Measurements from ENCODE around the gene FAM9A. TPM values are rescaled to one million over a fixed set of nuclear protein-coding genes. Genes with fewer than 3 reads are reported as not detected.

Gene FAM9A
- total and polyA plus RNA-seq, 2 of the 8 experiments (the other 6 are each of a cell fraction or from before 2014, with no cell fraction given) = not detected

DNA sequence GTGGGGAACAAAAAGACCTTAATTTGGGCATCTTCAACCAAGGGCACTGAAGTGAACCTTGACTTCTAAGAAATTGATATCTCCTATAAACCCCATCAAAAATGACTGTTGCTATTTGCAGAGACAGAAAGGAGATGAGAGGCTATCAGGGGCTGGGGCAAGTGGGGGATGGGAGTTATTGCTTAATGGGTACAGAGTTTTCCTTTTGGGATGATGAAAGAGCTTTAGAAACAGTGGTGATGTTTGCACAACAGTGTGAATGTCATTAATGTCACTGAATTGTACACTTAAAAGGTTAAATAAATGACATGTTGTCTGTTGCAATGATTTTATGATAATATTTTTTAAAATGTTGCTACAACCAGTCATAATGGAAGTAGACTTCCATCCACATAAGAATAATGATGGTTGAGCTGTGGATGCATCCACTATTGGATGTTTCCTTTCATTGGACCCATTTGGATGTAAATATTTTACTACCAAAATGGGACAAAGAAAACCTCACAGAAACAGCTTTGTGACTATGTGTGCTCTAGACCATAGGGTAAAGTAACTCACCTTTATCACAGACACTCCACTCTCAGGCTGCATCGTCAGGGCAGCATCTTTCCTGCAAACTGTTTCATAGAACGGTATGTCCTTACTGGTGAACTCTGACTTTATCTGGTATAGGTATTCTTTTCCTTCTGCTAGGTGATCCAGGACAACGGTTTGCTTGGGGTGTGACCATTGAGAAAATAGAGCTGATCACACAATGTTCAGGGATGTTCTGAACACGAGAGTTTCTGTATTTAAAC is 31.6 kb upstream of the FAM9A start (continued):
- TF ChIP-seq, protein P1, sequence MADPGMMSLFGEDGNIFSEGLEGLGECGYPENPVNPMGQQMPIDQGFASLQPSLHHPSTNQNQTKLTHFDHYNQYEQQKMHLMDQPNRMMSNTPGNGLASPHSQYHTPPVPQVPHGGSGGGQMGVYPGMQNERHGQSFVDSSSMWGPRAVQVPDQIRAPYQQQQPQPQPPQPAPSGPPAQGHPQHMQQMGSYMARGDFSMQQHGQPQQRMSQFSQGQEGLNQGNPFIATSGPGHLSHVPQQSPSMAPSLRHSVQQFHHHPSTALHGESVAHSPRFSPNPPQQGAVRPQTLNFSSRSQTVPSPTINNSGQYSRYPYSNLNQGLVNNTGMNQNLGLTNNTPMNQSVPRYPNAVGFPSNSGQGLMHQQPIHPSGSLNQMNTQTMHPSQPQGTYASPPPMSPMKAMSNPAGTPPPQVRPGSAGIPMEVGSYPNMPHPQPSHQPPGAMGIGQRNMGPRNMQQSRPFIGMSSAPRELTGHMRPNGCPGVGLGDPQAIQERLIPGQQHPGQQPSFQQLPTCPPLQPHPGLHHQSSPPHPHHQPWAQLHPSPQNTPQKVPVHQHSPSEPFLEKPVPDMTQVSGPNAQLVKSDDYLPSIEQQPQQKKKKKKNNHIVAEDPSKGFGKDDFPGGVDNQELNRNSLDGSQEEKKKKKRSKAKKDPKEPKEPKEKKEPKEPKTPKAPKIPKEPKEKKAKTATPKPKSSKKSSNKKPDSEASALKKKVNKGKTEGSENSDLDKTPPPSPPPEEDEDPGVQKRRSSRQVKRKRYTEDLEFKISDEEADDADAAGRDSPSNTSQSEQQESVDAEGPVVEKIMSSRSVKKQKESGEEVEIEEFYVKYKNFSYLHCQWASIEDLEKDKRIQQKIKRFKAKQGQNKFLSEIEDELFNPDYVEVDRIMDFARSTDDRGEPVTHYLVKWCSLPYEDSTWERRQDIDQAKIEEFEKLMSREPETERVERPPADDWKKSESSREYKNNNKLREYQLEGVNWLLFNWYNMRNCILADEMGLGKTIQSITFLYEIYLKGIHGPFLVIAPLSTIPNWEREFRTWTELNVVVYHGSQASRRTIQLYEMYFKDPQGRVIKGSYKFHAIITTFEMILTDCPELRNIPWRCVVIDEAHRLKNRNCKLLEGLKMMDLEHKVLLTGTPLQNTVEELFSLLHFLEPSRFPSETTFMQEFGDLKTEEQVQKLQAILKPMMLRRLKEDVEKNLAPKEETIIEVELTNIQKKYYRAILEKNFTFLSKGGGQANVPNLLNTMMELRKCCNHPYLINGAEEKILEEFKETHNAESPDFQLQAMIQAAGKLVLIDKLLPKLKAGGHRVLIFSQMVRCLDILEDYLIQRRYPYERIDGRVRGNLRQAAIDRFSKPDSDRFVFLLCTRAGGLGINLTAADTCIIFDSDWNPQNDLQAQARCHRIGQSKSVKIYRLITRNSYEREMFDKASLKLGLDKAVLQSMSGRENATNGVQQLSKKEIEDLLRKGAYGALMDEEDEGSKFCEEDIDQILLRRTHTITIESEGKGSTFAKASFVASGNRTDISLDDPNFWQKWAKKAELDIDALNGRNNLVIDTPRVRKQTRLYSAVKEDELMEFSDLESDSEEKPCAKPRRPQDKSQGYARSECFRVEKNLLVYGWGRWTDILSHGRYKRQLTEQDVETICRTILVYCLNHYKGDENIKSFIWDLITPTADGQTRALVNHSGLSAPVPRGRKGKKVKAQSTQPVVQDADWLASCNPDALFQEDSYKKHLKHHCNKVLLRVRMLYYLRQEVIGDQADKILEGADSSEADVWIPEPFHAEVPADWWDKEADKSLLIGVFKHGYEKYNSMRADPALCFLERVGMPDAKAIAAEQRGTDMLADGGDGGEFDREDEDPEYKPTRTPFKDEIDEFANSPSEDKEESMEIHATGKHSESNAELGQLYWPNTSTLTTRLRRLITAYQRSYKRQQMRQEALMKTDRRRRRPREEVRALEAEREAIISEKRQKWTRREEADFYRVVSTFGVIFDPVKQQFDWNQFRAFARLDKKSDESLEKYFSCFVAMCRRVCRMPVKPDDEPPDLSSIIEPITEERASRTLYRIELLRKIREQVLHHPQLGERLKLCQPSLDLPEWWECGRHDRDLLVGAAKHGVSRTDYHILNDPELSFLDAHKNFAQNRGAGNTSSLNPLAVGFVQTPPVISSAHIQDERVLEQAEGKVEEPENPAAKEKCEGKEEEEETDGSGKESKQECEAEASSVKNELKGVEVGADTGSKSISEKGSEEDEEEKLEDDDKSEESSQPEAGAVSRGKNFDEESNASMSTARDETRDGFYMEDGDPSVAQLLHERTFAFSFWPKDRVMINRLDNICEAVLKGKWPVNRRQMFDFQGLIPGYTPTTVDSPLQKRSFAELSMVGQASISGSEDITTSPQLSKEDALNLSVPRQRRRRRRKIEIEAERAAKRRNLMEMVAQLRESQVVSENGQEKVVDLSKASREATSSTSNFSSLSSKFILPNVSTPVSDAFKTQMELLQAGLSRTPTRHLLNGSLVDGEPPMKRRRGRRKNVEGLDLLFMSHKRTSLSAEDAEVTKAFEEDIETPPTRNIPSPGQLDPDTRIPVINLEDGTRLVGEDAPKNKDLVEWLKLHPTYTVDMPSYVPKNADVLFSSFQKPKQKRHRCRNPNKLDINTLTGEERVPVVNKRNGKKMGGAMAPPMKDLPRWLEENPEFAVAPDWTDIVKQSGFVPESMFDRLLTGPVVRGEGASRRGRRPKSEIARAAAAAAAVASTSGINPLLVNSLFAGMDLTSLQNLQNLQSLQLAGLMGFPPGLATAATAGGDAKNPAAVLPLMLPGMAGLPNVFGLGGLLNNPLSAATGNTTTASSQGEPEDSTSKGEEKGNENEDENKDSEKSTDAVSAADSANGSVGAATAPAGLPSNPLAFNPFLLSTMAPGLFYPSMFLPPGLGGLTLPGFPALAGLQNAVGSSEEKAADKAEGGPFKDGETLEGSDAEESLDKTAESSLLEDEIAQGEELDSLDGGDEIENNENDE (IDR thresholded peaks at IDR 0.05; ENCODE audit: insufficient replicate concordance, low read length) = no peak
- TF ChIP-seq KDM4A (IDR thresholded peaks at IDR 0.05; ENCODE audit: low read depth, low read length, severe bottlenecking) = no peak
- TF ChIP-seq, protein P2, sequence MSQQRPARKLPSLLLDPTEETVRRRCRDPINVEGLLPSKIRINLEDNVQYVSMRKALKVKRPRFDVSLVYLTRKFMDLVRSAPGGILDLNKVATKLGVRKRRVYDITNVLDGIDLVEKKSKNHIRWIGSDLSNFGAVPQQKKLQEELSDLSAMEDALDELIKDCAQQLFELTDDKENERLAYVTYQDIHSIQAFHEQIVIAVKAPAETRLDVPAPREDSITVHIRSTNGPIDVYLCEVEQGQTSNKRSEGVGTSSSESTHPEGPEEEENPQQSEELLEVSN (IDR thresholded peaks at IDR 0.05) = no peak
- TF ChIP-seq RNF2 (IDR thresholded peaks at IDR 0.05; ENCODE audit: borderline replicate concordance, low read depth, low read length, missing control alignments, poor library complexity, severe bottlenecking) = no peak
- no peak for TF ChIP-seq TAF1 (IDR thresholded peaks at IDR 0.05; ENCODE audit: low read depth, low read length)
- TF ChIP-seq RAD21 (IDR thresholded peaks at IDR 0.05 in 1 of 2, conservative IDR thresholded peaks at IDR 0.05 in 1 of 2; ENCODE audit: low read depth in 2 of 2, low read length in 2 of 2) = no peak
- TF ChIP-seq, protein P3, sequence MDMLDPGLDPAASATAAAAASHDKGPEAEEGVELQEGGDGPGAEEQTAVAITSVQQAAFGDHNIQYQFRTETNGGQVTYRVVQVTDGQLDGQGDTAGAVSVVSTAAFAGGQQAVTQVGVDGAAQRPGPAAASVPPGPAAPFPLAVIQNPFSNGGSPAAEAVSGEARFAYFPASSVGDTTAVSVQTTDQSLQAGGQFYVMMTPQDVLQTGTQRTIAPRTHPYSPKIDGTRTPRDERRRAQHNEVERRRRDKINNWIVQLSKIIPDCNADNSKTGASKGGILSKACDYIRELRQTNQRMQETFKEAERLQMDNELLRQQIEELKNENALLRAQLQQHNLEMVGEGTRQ (IDR thresholded peaks at IDR 0.05; ENCODE audit: low read length) = no peak

Data from H1 (cell line).